Hematopoietic multipotent progenitor cell treated with erythropoietin and hydrocortisone succinate and interleukin-3 and kit ligand, for 17 days (in vitro differentiated cells): ENCODE measurements around the gene REEP1.
A peak's percentile ranks its signal among the peaks of the same experiment; 100 is the strongest.
"Not testable (repeated sequence)": the region's sequence is repeated elsewhere in the genome, so short reads cannot be mapped to it uniquely, and the experiment has no call there.

Experiments used
- DNase-seq: peaks from one replicate; pipeline ENCODE4 v3.0.0-alpha.2; 2015; ENCODE audit warnings: low spot score

REEP1 gene

GRCh38 chr2:86224645-86225355 is 112.6 kb downstream of the REEP1 start:
- DNase-seq: no peak

GRCh38 chr2:86223927-86224560 is 113.4 kb downstream of the REEP1 start:
- DNase-seq: no peak

GRCh38 chr2:86223140-86223926 is 114.1 kb downstream of the REEP1 start:
- DNase-seq: no peak

GRCh38 chr2:86221066-86221684 is 116.3 kb downstream of the REEP1 start:
- peak; percentile 74 for DNase-seq

- DNase-seq: no peak
Observed at GRCh38 chr2:86219896-86220295, 117.5 kb downstream of the REEP1 start.

- no peak for DNase-seq
Observed at GRCh38 chr2:86218124-86218523, 119.3 kb downstream of the REEP1 start.

GRCh38 chr2:86216575-86217555 is 120.6 kb downstream of the REEP1 start:
- peak; percentile 13 for DNase-seq

GRCh38 chr2:86214503-86214832 is 123.0 kb downstream of the REEP1 start:
- no peak for DNase-seq

- peak; percentile 73 for DNase-seq
Observed at GRCh38 chr2:86213699-86214502, 123.5 kb downstream of the REEP1 start.

GRCh38 chr2:86213056-86213455 is 124.4 kb downstream of the REEP1 start:
- DNase-seq: no peak

GRCh38 chr2:86211796-86212188 is 125.6 kb downstream of the REEP1 start:
- no peak for DNase-seq

GRCh38 chr2:86211033-86211795 is 126.2 kb downstream of the REEP1 start:
- no peak for DNase-seq

- DNase-seq: no peak
Observed at GRCh38 chr2:86204458-86204857, 133.0 kb downstream of the REEP1 start.

GRCh38 chr2:86203614-86204013 is 133.8 kb downstream of the REEP1 start:
- no peak for DNase-seq

- DNase-seq: no peak
Observed at GRCh38 chr2:86202702-86203101, 134.7 kb downstream of the REEP1 start.

- DNase-seq: no peak
Observed at GRCh38 chr2:86202336-86202692, 135.1 kb downstream of the REEP1 start.

- DNase-seq: no peak
Observed at GRCh38 chr2:86201671-86202335, 135.6 kb downstream of the REEP1 start.

- not testable (repeated sequence) for DNase-seq
Observed at GRCh38 chr2:86200564-86200963, 136.9 kb downstream of the REEP1 start.

GRCh38 chr2:86199834-86200177 is 137.6 kb downstream of the REEP1 start:
- DNase-seq: no peak
